Measurements from ENCODE around the gene DPP6. TPM values are rescaled to one million over a fixed set of nuclear protein-coding genes. Genes with fewer than 3 reads are reported as not detected.

DPP6 gene
- total and polyA plus RNA-seq, 9 of the 15 experiments (the other 6 are each of a cell fraction or from before 2014, with no cell fraction given) = not detected

DNA sequence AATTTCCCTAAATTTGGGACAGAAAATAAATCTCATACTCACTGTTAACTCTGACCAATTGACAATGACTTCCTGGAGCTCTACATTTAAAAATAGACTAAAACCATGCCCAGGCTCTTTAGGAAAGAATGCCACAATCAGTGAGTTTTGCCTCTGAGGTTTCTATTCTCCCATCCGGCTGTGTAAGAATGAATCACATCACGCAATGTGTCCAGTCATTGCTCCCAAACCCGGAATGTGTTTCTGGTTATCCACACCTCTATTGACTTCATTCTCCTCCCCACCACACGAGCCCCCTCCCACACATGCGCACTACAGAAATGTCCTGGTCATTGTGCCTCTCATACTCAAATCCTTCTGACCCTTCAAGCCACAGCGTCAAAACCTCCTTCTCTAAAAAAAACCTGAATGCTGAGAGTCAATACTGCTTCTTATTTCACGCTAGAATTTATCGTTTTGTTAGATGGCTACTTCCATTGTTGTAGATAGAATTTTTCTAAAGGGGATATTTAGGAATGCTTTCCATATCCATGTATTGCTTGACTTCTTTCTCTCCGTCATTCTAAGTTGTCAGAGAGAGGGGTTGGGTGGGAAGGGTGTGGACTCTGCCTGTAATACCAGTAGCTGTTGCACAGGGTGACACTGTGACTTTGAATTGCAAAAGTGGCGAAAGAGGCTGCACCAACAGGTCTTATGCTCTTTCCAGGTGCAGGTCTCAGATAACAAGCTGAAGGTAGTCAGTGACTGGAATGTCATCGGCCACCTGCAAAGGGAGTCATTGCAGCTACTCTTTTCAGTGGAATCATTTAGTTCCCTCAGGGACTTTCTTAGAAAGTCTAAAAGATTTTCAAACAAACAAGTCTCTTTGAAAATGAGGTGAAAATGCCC, 594.2 kb downstream of the DPP6 start (continued):
- TF ChIP-seq, protein P1, sequence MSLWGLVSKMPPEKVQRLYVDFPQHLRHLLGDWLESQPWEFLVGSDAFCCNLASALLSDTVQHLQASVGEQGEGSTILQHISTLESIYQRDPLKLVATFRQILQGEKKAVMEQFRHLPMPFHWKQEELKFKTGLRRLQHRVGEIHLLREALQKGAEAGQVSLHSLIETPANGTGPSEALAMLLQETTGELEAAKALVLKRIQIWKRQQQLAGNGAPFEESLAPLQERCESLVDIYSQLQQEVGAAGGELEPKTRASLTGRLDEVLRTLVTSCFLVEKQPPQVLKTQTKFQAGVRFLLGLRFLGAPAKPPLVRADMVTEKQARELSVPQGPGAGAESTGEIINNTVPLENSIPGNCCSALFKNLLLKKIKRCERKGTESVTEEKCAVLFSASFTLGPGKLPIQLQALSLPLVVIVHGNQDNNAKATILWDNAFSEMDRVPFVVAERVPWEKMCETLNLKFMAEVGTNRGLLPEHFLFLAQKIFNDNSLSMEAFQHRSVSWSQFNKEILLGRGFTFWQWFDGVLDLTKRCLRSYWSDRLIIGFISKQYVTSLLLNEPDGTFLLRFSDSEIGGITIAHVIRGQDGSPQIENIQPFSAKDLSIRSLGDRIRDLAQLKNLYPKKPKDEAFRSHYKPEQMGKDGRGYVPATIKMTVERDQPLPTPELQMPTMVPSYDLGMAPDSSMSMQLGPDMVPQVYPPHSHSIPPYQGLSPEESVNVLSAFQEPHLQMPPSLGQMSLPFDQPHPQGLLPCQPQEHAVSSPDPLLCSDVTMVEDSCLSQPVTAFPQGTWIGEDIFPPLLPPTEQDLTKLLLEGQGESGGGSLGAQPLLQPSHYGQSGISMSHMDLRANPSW (CRISPR knock-in tag; IDR thresholded peaks at IDR 0.05) = no peak
- TF ChIP-seq EWSR1 (IDR thresholded peaks at IDR 0.05; ENCODE audit: borderline replicate concordance, low read depth, partially characterized antibody) = no peak
- TF ChIP-seq MAFG (tag; conservative IDR thresholded peaks at IDR 0.05) = peak; percentile 30; the same call in 1 of the 2 replicates
- TF ChIP-seq TFAM (CRISPR knock-in tag; conservative IDR thresholded peaks at IDR 0.05) = no peak
- TF ChIP-seq RFX5 (IDR thresholded peaks at IDR 0.05; ENCODE audit: low read depth, low read length) = no peak
- TF ChIP-seq SAFB2 (IDR thresholded peaks at IDR 0.05; ENCODE audit: borderline replicate concordance, low read depth, low read length, severe bottlenecking) = no peak
- TF ChIP-seq, protein P2, sequence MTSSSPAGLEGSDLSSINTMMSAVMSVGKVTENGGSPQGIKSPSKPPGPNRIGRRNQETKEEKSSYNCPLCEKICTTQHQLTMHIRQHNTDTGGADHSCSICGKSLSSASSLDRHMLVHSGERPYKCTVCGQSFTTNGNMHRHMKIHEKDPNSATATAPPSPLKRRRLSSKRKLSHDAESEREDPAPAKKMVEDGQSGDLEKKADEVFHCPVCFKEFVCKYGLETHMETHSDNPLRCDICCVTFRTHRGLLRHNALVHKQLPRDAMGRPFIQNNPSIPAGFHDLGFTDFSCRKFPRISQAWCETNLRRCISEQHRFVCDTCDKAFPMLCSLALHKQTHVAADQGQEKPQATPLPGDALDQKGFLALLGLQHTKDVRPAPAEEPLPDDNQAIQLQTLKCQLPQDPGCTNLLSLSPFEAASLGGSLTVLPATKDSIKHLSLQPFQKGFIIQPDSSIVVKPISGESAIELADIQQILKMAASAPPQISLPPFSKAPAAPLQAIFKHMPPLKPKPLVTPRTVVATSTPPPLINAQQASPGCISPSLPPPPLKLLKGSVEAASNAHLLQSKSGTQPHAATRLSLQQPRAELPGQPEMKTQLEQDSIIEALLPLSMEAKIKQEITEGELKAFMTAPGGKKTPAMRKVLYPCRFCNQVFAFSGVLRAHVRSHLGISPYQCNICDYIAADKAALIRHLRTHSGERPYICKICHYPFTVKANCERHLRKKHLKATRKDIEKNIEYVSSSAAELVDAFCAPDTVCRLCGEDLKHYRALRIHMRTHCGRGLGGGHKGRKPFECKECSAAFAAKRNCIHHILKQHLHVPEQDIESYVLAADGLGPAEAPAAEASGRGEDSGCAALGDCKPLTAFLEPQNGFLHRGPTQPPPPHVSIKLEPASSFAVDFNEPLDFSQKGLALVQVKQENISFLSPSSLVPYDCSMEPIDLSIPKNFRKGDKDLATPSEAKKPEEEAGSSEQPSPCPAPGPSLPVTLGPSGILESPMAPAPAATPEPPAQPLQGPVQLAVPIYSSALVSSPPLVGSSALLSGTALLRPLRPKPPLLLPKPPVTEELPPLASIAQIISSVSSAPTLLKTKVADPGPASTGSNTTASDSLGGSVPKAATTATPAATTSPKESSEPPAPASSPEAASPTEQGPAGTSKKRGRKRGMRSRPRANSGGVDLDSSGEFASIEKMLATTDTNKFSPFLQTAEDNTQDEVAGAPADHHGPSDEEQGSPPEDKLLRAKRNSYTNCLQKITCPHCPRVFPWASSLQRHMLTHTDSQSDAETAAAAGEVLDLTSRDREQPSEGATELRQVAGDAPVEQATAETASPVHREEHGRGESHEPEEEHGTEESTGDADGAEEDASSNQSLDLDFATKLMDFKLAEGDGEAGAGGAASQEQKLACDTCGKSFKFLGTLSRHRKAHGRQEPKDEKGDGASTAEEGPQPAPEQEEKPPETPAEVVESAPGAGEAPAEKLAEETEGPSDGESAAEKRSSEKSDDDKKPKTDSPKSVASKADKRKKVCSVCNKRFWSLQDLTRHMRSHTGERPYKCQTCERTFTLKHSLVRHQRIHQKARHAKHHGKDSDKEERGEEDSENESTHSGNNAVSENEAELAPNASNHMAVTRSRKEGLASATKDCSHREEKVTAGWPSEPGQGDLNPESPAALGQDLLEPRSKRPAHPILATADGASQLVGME (CRISPR knock-in tag; IDR thresholded peaks at IDR 0.05) = no peak
- peak; percentile 73 for TF ChIP-seq TEAD4 (IDR thresholded peaks at IDR 0.05; ENCODE audit: low read length)
- no peak for TF ChIP-seq TEAD4 (CRISPR knock-in tag; IDR thresholded peaks at IDR 0.05; ENCODE audit: borderline replicate concordance)
- TF ChIP-seq ZNF175 (CRISPR knock-in tag; IDR thresholded peaks at IDR 0.05; ENCODE audit: low read depth) = peak; percentile 66; the same call in 1 of the 2 replicates
- TF ChIP-seq CBFA2T2 (conservative IDR thresholded peaks at IDR 0.05) = peak; percentile 73
- TF ChIP-seq CCAR2 (IDR thresholded peaks at IDR 0.05; ENCODE audit: low read depth, low read length) = no peak
- TF ChIP-seq, protein P3, sequence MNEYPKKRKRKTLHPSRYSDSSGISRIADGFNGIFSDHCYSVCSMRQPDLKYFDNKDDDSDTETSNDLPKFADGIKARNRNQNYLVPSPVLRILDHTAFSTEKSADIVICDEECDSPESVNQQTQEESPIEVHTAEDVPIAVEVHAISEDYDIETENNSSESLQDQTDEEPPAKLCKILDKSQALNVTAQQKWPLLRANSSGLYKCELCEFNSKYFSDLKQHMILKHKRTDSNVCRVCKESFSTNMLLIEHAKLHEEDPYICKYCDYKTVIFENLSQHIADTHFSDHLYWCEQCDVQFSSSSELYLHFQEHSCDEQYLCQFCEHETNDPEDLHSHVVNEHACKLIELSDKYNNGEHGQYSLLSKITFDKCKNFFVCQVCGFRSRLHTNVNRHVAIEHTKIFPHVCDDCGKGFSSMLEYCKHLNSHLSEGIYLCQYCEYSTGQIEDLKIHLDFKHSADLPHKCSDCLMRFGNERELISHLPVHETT (CRISPR knock-in tag; conservative IDR thresholded peaks at IDR 0.05 in 1 of 2, IDR thresholded peaks at IDR 0.05 in 1 of 2) = no peak
- TF ChIP-seq ZNF830 (CRISPR knock-in tag; IDR thresholded peaks at IDR 0.05) = no peak
- no peak for TF ChIP-seq MEIS2 (IDR thresholded peaks at IDR 0.05; ENCODE audit: partially characterized antibody)
- no peak for TF ChIP-seq KDM4B (IDR thresholded peaks at IDR 0.05; ENCODE audit: borderline replicate concordance in 2 of 2, low read depth in 1 of 2)
